Measurements from ENCODE around the gene LRRC74B. TPM values are rescaled to one million over a fixed set of nuclear protein-coding genes. Genes with fewer than 3 reads are reported as not detected.

Gene LRRC74B
- total RNA-seq, 1 experiment from 2014 or later, result not detected

- Histone ChIP-seq H3K36me3 (ENCODE audit: low read depth, low read length) (no peaks in the 10 kb centered on the region), H3F3A (ENCODE audit: low read length, unreplicated experiment) (no peaks in the 10 kb centered on the region), H3K27me3 (ENCODE audit: low read length) (no peaks in the 10 kb centered on the region), H3K9me3 (ENCODE audit: low read length) (no peaks in the 10 kb centered on the region), H3K4me1 (ENCODE audit: insufficient read depth, low read length) (peaks cover 1% of the 10 kb centered on the region), H3K9me2 (replicated peaks; ENCODE audit: low read length) (no peaks in the 10 kb centered on the region), H3K4me2 (ENCODE audit: low read length) (no peak overlapping the region), H3K9ac (ENCODE audit: low read length) (no peak overlapping the region), H4K20me1 (ENCODE audit: low read length) (no peaks in the 10 kb centered on the region), H3K27ac (ENCODE audit: low read length) (no peak overlapping the region), H3K79me2 (ENCODE audit: low read length) (no peaks in the 10 kb centered on the region), H3K4me3 (ENCODE audit: low read length) (no peak overlapping the region), H2AFZ (ENCODE audit: low read length) (no peak overlapping the region)
- no TSS peak for BruUV-seq (replicated peaks)
- POLR2A ChIA-PET (ENCODE audit: unreplicated experiment), result no interaction called here
- no peak for TF ChIP-seq EZH2phosphoT487 (IDR thresholded peaks at IDR 0.05; ENCODE audit: borderline replicate concordance, low read length)
- TF ChIP-seq CTCF (conservative IDR thresholded peaks at IDR 0.05; ENCODE audit: low read depth, low read length), result no peak
- no peak for TF ChIP-seq EZH2 (IDR thresholded peaks at IDR 0.05; ENCODE audit: low read length, unreplicated experiment)
- intact Hi-C loops (cut with micrococcal nuclease), result no loop called here
- CTCF ChIA-PET, result no interaction called here
- ATAC-seq (no peak), DNase-seq (no peak)
Measured at GRCh38 chr22:21078916-21079315, 33.2 kb downstream of the LRRC74B start.

- intact Hi-C loops (cut with micrococcal nuclease), result no loop called here
- Histone ChIP-seq H3K4me2 (ENCODE audit: low read length) (no peak overlapping the region), H3K27me3 (ENCODE audit: low read length) (no peaks in the 10 kb centered on the region), H2AFZ (ENCODE audit: low read length) (no peak overlapping the region), H3K36me3 (ENCODE audit: low read depth, low read length) (no peaks in the 10 kb centered on the region), H4K20me1 (ENCODE audit: low read length) (no peaks in the 10 kb centered on the region), H3K9me3 (ENCODE audit: low read length) (no peaks in the 10 kb centered on the region), H3K79me2 (ENCODE audit: low read length) (no peaks in the 10 kb centered on the region), H3K4me3 (ENCODE audit: low read length) (no peak overlapping the region), H3K9me2 (replicated peaks; ENCODE audit: low read length) (no peaks in the 10 kb centered on the region), H3F3A (ENCODE audit: low read length, unreplicated experiment) (no peaks in the 10 kb centered on the region), H3K9ac (ENCODE audit: low read length) (no peak overlapping the region), H3K4me1 (ENCODE audit: insufficient read depth, low read length) (no peaks in the 10 kb centered on the region), H3K27ac (ENCODE audit: low read length) (no peak overlapping the region)
- no peak for ATAC-seq
- POLR2A ChIA-PET (ENCODE audit: unreplicated experiment), result no interaction called here
- DNase-seq, result no peak
- no peak for TF ChIP-seq EZH2phosphoT487 (IDR thresholded peaks at IDR 0.05; ENCODE audit: borderline replicate concordance, low read length)
- no peak for TF ChIP-seq CTCF (conservative IDR thresholded peaks at IDR 0.05; ENCODE audit: low read depth, low read length)
- no peak for TF ChIP-seq EZH2 (IDR thresholded peaks at IDR 0.05; ENCODE audit: low read length, unreplicated experiment)
- CTCF ChIA-PET, result no interaction called here
- BruUV-seq (replicated peaks), result no TSS peak
Measured at GRCh38 chr22:21079493-21079892, 33.7 kb downstream of the LRRC74B start.

GRCh38 chr22:21080435-21081137 lies 34.8 kb downstream of the LRRC74B start:
- Histone ChIP-seq H3K4me1 (ENCODE audit: insufficient read depth, low read length) (no peaks in the 10 kb centered on the region), H3K9ac (ENCODE audit: low read length) (no peak overlapping the region), H4K20me1 (ENCODE audit: low read length) (no peaks in the 10 kb centered on the region), H3K36me3 (ENCODE audit: low read depth, low read length) (no peaks in the 10 kb centered on the region), H2AFZ (ENCODE audit: low read length) (no peak overlapping the region), H3K79me2 (ENCODE audit: low read length) (no peaks in the 10 kb centered on the region), H3K9me2 (replicated peaks; ENCODE audit: low read length) (no peaks in the 10 kb centered on the region), H3K27ac (ENCODE audit: low read length) (no peak overlapping the region), H3K9me3 (ENCODE audit: low read length) (no peaks in the 10 kb centered on the region), H3K4me3 (ENCODE audit: low read length) (no peak overlapping the region), H3F3A (ENCODE audit: low read length, unreplicated experiment) (no peaks in the 10 kb centered on the region), H3K27me3 (ENCODE audit: low read length) (no peaks in the 10 kb centered on the region), H3K4me2 (ENCODE audit: low read length) (no peak overlapping the region)
- CTCF ChIA-PET, result no interaction called here
- POLR2A ChIA-PET (ENCODE audit: unreplicated experiment), result no interaction called here
- ATAC-seq (no peak), DNase-seq (no peak)
- no TSS peak for BruUV-seq (replicated peaks)
- TF ChIP-seq EZH2phosphoT487 (IDR thresholded peaks at IDR 0.05; ENCODE audit: borderline replicate concordance, low read length) (no peak), CTCF (conservative IDR thresholded peaks at IDR 0.05; ENCODE audit: low read depth, low read length) (no peak), EZH2 (IDR thresholded peaks at IDR 0.05; ENCODE audit: low read length, unreplicated experiment) (no peak)
- intact Hi-C loops (cut with micrococcal nuclease), result no loop called here

Data from PC-3 (cell line).